Uterus (tissue), 2 donors: Measurements from ENCODE around the gene SUPT5H.

Experiments
- CTCF ChIP-seq, 4 experiments: fragments of 200-600 bp in 2 of 4; fragments of 450-650 bp in 2 of 4; sonication (generic) in 2 of 4; IDR thresholded peaks; one replicate each; pipeline ENCODE4 v1.5.1; 2016 to 2019; ENCODE audit warnings: antibody characterized with exemption in 4 of 4, mild to moderate bottlenecking in 2 of 4, moderate library complexity in 1 of 4
- POLR2A ChIP-seq, 2 donors: fragments of 450-650 bp; IDR thresholded peaks; one replicate each; pipeline ENCODE4 v1.6.1; 2016; ENCODE audit warnings: antibody characterized with exemption in 2 of 2, mild to moderate bottlenecking in 1 of 2, moderate library complexity in 1 of 2

DNA sequence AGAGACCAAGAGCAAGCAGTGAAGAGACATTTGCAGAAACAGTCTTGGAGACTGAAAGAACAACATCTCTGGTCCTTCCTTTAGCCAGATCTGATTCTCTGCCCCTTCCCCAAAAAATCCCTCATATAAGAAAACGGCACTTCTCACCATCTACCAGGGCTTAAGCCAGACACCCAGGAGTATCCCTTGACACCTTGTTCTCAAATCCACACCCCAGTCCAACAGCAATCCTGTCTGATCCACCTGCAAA, 34.6 kb upstream of the SUPT5H start:
- no peak for TF ChIP-seq CTCF (IDR thresholded peaks at IDR 0.05)
- TF ChIP-seq POLR2A (IDR thresholded peaks at IDR 0.05) = no peak
